Pancreas (tissue), 10 donors: ENCODE results near the gene GNAL. TPM values are rescaled to one million over a fixed set of nuclear protein-coding genes. Genes with fewer than 3 reads are reported as not detected.

Experiments
- ATAC-seq, 4 donors: fragments of 200-7000 bp; cut with Tn5 transposase; one replicate each; pipeline versions ENCODE4 v1.8.0 to v1.9.1; 2020; ENCODE audit warnings: mild to moderate bottlenecking in 4 of 4, moderate library complexity in 4 of 4
- DNase-seq, 6 donors: peaks; one replicate each; pipeline ENCODE4 v3.0.0-alpha.2; 2020
- FAIRE-seq: peaks from 2 replicates; lab custom pipeline; 2012; peaks lifted over from hg19 to GRCh38; lab: Jason Lieb, UNC
- H3K27ac ChIP-seq, 4 donors: fragments of 200-600 bp; sonication (generic); 1 replicate in 3 of 4; 2 replicates in 1 of 4; pipeline versions ENCODE4 v1.5.0 to v1.8.0; 2020
- H3K27me3 ChIP-seq, 4 donors: fragments of 200-600 bp; one replicate each; pipeline ENCODE4 v1.8.0; 2021
- H3K36me3 ChIP-seq, 3 donors: fragments of 200-600 bp; sonication (generic) in 1 of 3; one replicate each; pipeline versions ENCODE4 v1.5.0 to v1.8.0; 2020 to 2021
- H3K4me1 ChIP-seq, 3 donors: fragments of 200-600 bp; one replicate each; pipeline ENCODE4 v1.8.0; 2021
- H3K4me3 ChIP-seq, 4 donors: fragments of 200-600 bp; sonication (generic) in 2 of 4; one replicate each; pipeline versions ENCODE4 v1.5.0 to v1.8.0; 2020 to 2021
- H3K9me3 ChIP-seq, 4 donors: fragments of 200-600 bp; one replicate each; pipeline ENCODE4 v1.8.0; 2021
- CTCF ChIP-seq, 4 donors: fragments of 200-600 bp; sonication (generic) in 3 of 4; IDR thresholded peaks; one replicate each; pipeline versions ENCODE4 v1.5.0 to v1.8.0; 2021; ENCODE audit warnings: antibody characterized with exemption in 4 of 4
- WGBS, 2 donors: extraction: QIAGEN DNeasy Blood & Tissue Kit; methylation state at CpG; one replicate each; pipeline ENCODE4 v1.1.7; 2013; 5-methylcytosine and 5-hydroxymethylcytosine counted together
- intact Hi-C, 3 donors: fragments of 100-400 bp; cut with DNase I; formaldehyde crosslinking; loops; one replicate each; pipeline versions ENCODE4 v1.11.1 to v1.14.2; 2022
- polyA plus RNA-seq, 2 donors: library from polyadenylated mRNA; stranded (reverse); fragments of 200-250 nt; gene quantifications; one replicate each; pipeline ENCODE4 v1.2.3, GENCODE V29; 2013
- total RNA-seq, 6 donors: library from RNA; stranded (reverse); fragmentation: NEBNext Ultra II Directional in 4 of 6; extraction: Animal tissue kit (Norgen Biotek cat#: 25700) in 4 of 6; gene quantifications; one replicate each; pipeline versions ENCODE4 v1.2.1 to v1.2.4, GENCODE V29; 2021 to 2023
- donor health status: healthy with polysubstance abuse.
- donor health status: DM: no; HTN: no; CAD: no; lungs with moderate emphysema.
- donor health status: DM: no; HTN: no; CAD: no.
- donor health status: control.
- donor health status: control.
- donor health status: Bipolar disorder and iron deficiency.
- donor health status: DM: yes; HTN: yes; CAD: no.
- donor health status: DM: no; HTN: no; CAD: no.
- donor health status: DM: no; HTN: no; CAD: no.
- donor health status: DM: yes; HTN: yes; CAD: no.

GNAL gene
- total and polyA plus RNA-seq, 8 donors = 0.22 to 2.2 (median 0.71) TPM

DNA sequence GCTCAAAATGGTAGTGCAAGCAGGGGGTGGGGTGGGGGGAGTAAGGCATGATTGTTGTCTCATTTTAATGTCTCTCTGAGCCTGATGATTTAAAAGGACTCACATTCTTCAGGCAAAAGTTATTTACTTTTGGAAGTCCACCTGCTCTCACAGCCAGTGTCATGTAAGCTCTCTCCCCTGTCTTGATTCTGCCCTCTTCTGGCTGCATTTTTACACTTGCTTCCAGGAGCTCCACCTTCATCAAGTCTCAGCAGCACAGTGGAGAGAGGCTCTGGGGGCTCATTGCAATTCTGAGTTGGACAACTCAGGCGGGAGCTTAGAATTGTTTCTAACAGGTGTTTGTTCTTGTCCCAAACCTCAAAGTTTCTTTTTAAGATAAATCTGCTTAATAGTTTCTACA is 39.2 kb downstream of the GNAL start:
- intact Hi-C loops = loop anchor here in 1 of 3 donors (5.0 to 10.0 kb wide), 2 partner anchors 157 to 314 kb away; no protein-coding TSS in a partner anchor
- TF ChIP-seq CTCF (IDR thresholded peaks at IDR 0.05) = no peak
- Histone ChIP-seq H3K27me3 (peaks cover 0 to 2% (median 0%) of the 10 kb centered on the region in 4 donors), H3K9me3 (no peaks in the 10 kb centered on the region), H3K4me1 (no peaks in the 10 kb centered on the region), H3K4me3 (no peak overlapping the region), H3K27ac (no peak overlapping the region), H3K36me3 (no peaks in the 10 kb centered on the region)
- ATAC-seq = no peak
- no peak for DNase-seq
- 27 to 48% methylated on average over 1 of the region's 1 CpG for WGBS, 2 donors
- FAIRE-seq = no peak

- Histone ChIP-seq H3K9me3 (no peaks in the 10 kb centered on the region), H3K36me3 (no peaks in the 10 kb centered on the region), H3K27ac (no peak overlapping the region), H3K4me1 (no peaks in the 10 kb centered on the region), H3K27me3 (peaks cover 0 to 2% (median 0%) of the 10 kb centered on the region in 4 donors), H3K4me3 (no peak overlapping the region)
- DNase-seq (no peak), FAIRE-seq (no peak), ATAC-seq (no peak)
- 70 to 82% methylated on average over 6 of the region's 6 CpGs for WGBS, 2 donors
- intact Hi-C loops = loop anchor here in 1 of 3 donors (5.0 to 10.0 kb wide), 2 partner anchors 155 to 313 kb away; no protein-coding TSS in a partner anchor
- TF ChIP-seq CTCF (IDR thresholded peaks at IDR 0.05) = no peak
These were observed 40.5 kb downstream of the GNAL start for GRCh38 chr18:11729556-11729955.

GRCh38 chr18:11733031-11733430 is 44.0 kb downstream of the GNAL start:
- H3K36me3 ChIP-seq = no peaks in the 10 kb centered on the region
- no peaks in the 10 kb centered on the region for H3K4me1 ChIP-seq
- WGBS, 2 donors = 12 to 13% methylated on average over 17 of the region's 17 CpGs
- DNase-seq (peak; percentile 53 to 94 (median 77)), FAIRE-seq (no peak), ATAC-seq (peak; percentile 94 to 100 (median 98))
- no peak overlapping the region for H3K27ac ChIP-seq
- intact Hi-C loops = loop anchor here in 1 of 3 donors (10.0 kb wide), 1 partner anchor 132 kb away; no protein-coding TSS in a partner anchor
- peaks cover 0 to 2% (median 0%) of the 10 kb centered on the region in 4 donors for H3K27me3 ChIP-seq
- H3K9me3 ChIP-seq = no peaks in the 10 kb centered on the region
- TF ChIP-seq CTCF (IDR thresholded peaks at IDR 0.05) = peak; percentile 85 to 98 (median 90)
- peak overlapping the region in 1 of 4 donors; percentile 22 for H3K4me3 ChIP-seq

DNA sequence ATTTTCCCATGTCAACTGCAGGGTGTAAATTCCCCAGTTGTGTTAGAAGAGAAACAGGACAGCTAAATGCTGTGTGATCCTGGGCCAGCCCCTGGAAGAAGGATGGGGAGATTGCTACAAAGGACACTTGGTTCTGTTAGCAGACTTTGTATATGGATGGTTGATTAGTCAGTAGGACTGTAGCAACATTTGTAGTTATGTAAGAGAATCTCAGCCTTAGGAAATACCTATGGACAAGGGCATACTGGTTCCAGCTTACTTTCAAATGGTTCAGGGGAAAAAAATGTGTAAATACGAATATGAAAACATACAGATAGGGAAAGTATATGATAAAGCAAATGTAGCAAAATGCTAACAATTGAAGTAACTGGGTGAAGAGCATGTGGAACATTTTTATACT is 47.6 kb downstream of the GNAL start:
- Histone ChIP-seq H3K27ac (no peak overlapping the region), H3K27me3 (peaks cover 0 to under 1% (median 0%) of the 10 kb centered on the region in 4 donors), H3K4me3 (no peak overlapping the region), H3K9me3 (no peaks in the 10 kb centered on the region), H3K4me1 (no peaks in the 10 kb centered on the region), H3K36me3 (no peaks in the 10 kb centered on the region)
- DNase-seq = no peak
- no peak for ATAC-seq
- intact Hi-C loops = loop anchor here in 1 of 3 donors (10.0 kb wide), 1 partner anchor 128 kb away; no protein-coding TSS in a partner anchor
- TF ChIP-seq CTCF (IDR thresholded peaks at IDR 0.05) = no peak
- 37 to 44% methylated on average over 1 of the region's 1 CpG for WGBS, 2 donors
- FAIRE-seq = no peak

- ATAC-seq = no peak
- no peak for TF ChIP-seq CTCF (IDR thresholded peaks at IDR 0.05)
- Histone ChIP-seq H3K9me3 (no peaks in the 10 kb centered on the region), H3K4me3 (no peak overlapping the region), H3K4me1 (no peaks in the 10 kb centered on the region), H3K27me3 (peaks cover 0 to 4% (median 0%) of the 10 kb centered on the region in 4 donors), H3K36me3 (no peaks in the 10 kb centered on the region), H3K27ac (no peak overlapping the region)
- 62 to 65% methylated on average over 7 of the region's 7 CpGs for WGBS, 2 donors
- no peak for DNase-seq
- no peak for FAIRE-seq
- intact Hi-C loops = loop anchor here in 1 of 3 donors (10.0 kb wide), 1 partner anchor 125 kb away; no protein-coding TSS in a partner anchor
These were observed 50.8 kb downstream of the GNAL start for GRCh38 chr18:11739893-11740292.
